Right atrium auricular region (tissue), 2 donors: ENCODE data around the gene CCNH. TPM values are rescaled to one million over a fixed set of nuclear protein-coding genes. Genes with fewer than 3 reads are reported as not detected.

ENCODE experiments used
- DNase-seq: peaks from one replicate; pipeline ENCODE4 v3.0.0-alpha.2; 2019; ENCODE audit warnings: low spot score
- H3K27ac ChIP-seq, 2 donors: fragments of 200-600 bp; sonication (generic); 1 replicate in 1 of 2; 2 replicates in 1 of 2; pipeline ENCODE4 v1.5.1; 2016 to 2019
- H3K27me3 ChIP-seq, 2 donors: fragments of 200-600 bp; sonication (generic); one replicate each; pipeline versions ENCODE4 v1.5.1 to v1.6.0; 2017 to 2019
- H3K36me3 ChIP-seq: fragments of 200-600 bp; sonication (generic); one replicate; pipeline ENCODE4 v1.5.1; 2016
- H3K4me1 ChIP-seq, 2 donors: fragments of 200-600 bp; sonication (generic); one replicate each; pipeline versions ENCODE4 v1.5.1 to v1.6.0; 2017 to 2019
- H3K4me3 ChIP-seq, 2 donors: fragments of 200-600 bp; sonication (generic); 1 replicate in 1 of 2; 2 replicates in 1 of 2; pipeline ENCODE4 v1.5.1; 2017 to 2019; ENCODE audit warnings: mild to moderate bottlenecking in 1 of 2, moderate library complexity in 1 of 2
- H3K9me3 ChIP-seq, 2 donors: fragments of 200-600 bp; sonication (generic); one replicate each; pipeline ENCODE4 v1.5.1; 2019
- total RNA-seq, 2 donors: library from RNA; depleted of rRNA; stranded (reverse); fragments of >200 nt; gene quantifications; one replicate each; pipeline ENCODE4 v1.1.0, GENCODE V29; 2016
- TF ChIP-seq, protein P1 (sequence below), 2 donors: fragments of 200-600 bp; sonication (generic); IDR thresholded peaks; one replicate each; pipeline ENCODE4 v1.5.1; 2019; ENCODE audit warnings: antibody characterized with exemption in 2 of 2

The CCNH gene
- total RNA-seq, 2 donors from 2014 or later, result 37.9 to 55.6 TPM

DNA sequence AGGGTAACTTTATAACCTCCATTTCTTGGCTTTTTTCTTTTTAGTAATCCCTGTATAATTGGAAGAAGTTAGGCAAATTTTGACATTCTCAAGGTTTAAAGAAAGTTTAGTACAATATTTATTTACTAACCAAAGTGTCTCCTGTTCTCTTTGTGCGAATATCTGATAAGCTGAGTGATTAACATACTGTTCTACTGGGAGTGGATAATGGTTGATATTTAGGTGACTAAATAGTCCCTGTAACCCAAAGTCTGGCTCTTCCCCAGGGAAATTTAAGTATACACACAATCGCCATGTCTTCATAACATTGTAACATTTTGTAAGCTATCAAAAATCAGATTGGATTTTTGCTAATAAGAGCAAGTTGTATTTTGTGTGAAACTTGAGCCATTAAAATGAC lies 40.0 kb downstream of the CCNH start:
- peak overlapping the region in 1 of 2 donors; percentile 32 for H3K27ac ChIP-seq

DNA sequence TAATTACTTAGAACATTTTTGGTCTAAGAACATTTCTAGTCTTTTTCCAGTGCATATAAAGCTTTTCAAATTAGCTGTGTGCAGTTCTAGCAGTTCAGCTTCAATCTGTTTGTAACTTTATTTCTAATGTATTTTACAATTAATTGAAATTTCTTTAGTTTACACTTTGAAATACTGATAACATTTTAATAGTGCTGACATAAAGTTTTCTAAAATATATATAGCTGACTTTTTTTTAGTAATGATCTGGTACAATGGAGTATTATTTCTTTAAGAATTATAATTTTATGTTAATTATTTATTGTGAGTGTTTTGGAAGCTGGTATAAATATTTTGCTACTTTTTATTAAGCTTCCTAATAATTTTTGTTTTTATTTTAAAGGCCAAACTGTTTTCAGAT lies 43.3 kb downstream of the CCNH start:
- Histone ChIP-seq H3K4me1 (peaks cover 0 to 3% of the 10 kb centered on the region in 2 donors), H3K9me3 (no peaks in the 10 kb centered on the region), H3K4me3 (no peak overlapping the region), H3K27ac (peak overlapping the region in 1 of 2 donors; percentile 61), H3K36me3 (peaks cover 15% of the 10 kb centered on the region), H3K27me3 (no peaks in the 10 kb centered on the region)
- no peak for DNase-seq
- TF ChIP-seq, protein P1, sequence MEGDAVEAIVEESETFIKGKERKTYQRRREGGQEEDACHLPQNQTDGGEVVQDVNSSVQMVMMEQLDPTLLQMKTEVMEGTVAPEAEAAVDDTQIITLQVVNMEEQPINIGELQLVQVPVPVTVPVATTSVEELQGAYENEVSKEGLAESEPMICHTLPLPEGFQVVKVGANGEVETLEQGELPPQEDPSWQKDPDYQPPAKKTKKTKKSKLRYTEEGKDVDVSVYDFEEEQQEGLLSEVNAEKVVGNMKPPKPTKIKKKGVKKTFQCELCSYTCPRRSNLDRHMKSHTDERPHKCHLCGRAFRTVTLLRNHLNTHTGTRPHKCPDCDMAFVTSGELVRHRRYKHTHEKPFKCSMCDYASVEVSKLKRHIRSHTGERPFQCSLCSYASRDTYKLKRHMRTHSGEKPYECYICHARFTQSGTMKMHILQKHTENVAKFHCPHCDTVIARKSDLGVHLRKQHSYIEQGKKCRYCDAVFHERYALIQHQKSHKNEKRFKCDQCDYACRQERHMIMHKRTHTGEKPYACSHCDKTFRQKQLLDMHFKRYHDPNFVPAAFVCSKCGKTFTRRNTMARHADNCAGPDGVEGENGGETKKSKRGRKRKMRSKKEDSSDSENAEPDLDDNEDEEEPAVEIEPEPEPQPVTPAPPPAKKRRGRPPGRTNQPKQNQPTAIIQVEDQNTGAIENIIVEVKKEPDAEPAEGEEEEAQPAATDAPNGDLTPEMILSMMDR (IDR thresholded peaks at IDR 0.05), result no peak

More for the DNA sequence above, 40.0 kb downstream of the CCNH start:
- Histone ChIP-seq H3K4me1 (peaks cover 0 to 3% of the 10 kb centered on the region in 2 donors), H3K4me3 (no peak overlapping the region), H3K27me3 (no peaks in the 10 kb centered on the region), H3K9me3 (no peaks in the 10 kb centered on the region), H3K36me3 (peaks cover 32% of the 10 kb centered on the region)
- no peak for DNase-seq
- TF ChIP-seq, protein P1 (IDR thresholded peaks at IDR 0.05), result no peak

DNA sequence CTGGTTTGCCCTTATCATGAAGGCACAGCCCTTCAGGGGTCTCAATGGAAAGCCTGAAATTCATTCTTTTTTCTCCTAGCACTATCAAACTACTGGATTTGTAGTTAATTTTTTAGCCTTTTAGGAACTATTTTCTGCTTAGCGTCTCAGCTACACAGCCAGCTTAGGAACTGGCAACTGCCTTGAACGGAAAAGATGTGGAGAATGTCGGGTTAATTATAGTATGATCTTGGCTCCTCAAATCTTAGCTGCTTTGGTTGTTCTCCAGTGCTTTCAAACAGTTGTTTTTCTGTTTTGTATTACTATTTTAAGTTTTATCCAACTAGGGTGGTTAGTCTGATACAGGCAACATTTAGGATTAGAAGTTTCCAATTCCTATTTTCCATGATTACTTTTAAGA lies 44.1 kb downstream of the CCNH start:
- TF ChIP-seq, protein P1 (IDR thresholded peaks at IDR 0.05), result no peak
- peak overlapping the region in 1 of 2 donors; percentile 61 for H3K27ac ChIP-seq
- DNase-seq, result no peak
- no peaks in the 10 kb centered on the region for H3K27me3 ChIP-seq
- peaks cover 15% of the 10 kb centered on the region for H3K36me3 ChIP-seq
- peaks cover 0 to 3% of the 10 kb centered on the region in 2 donors for H3K4me1 ChIP-seq
- H3K4me3 ChIP-seq, result no peak overlapping the region
- no peaks in the 10 kb centered on the region for H3K9me3 ChIP-seq

DNA sequence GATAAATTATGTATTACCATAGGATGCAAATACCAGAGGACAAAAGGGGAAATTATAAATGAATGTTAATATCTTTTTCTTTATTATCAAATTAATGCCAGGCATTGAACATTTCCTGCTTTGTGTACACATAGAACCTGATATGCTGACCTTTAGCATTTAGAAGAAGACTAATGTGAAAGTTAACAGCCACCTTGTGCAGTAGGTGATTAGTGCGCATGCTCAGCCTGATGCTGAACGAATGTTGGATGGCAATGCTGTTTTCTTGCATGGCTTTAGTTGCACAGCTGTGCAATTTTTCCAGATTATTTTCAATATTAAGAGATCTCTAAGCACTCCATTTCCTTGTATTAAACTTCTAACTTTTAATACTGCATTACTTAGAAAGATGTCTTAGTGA lies 45.5 kb downstream of the CCNH start:
- Histone ChIP-seq H3K4me1 (peaks cover 0 to 3% of the 10 kb centered on the region in 2 donors), H3K9me3 (no peaks in the 10 kb centered on the region), H3K27me3 (no peaks in the 10 kb centered on the region), H3K4me3 (no peak overlapping the region), H3K27ac (no peak overlapping the region), H3K36me3 (peaks cover 11% of the 10 kb centered on the region)
- DNase-seq, result no peak
- TF ChIP-seq, protein P1 (IDR thresholded peaks at IDR 0.05), result no peak

DNA sequence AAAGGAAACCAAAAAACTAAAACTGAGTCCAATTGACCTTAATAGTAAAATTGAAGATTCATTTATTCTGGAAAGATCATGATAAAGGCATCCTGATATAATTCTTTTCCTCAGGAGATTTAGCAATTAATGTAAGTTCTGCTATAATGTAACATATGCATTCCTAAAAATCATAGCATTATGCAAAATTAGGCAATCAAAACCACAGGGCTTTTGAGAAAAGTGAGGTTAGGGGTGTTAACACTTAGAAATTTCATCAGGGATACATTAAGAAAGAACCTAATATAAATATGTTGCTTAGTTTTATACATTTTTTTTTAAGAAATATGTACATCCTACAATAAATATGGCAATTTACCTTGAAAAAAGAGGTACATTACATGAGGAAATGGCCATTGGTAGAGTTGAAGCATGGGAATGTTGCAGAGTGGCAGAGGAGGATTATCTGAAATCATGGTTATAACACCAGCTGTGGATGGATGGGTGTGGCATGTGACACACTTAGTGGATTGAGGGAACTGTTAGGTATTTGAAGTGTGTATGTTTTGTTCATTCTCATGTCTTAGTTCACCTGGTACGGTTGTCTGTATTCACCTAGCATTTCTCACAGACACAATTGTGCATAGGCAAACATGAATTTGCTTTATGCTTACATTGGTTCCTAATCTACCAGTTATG lies 51.1 kb downstream of the CCNH start:
- H3K36me3 ChIP-seq, result peaks cover 16% of the 10 kb centered on the region
- TF ChIP-seq, protein P1 (IDR thresholded peaks at IDR 0.05), result no peak

DNA sequence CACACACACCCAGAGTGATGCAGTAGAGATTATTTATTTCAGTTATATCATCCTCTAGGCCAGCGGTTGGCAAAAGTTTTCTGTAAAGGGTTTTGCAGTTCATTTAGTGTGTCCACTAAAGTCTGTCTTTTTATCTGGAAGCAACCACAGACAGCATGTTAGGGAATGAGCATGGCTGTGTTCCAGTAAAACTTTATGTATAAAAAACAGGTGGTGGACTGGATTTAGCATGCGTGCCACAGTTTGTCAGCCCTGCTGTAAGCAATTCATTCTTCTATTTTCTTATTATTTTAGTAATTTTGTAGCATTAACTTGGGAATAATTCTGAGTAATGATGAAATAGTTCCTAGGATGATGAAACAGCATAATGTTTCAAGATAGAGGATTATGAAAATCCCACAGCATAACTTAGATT lies 51.7 kb downstream of the CCNH start:
- TF ChIP-seq, protein P1 (IDR thresholded peaks at IDR 0.05), result no peak
- H3K36me3 ChIP-seq, result peaks cover 18% of the 10 kb centered on the region

More for the DNA sequence above, 51.1 kb downstream of the CCNH start:
- Histone ChIP-seq H3K4me1 (no peaks in the 10 kb centered on the region), H3K9me3 (no peaks in the 10 kb centered on the region), H3K27me3 (no peaks in the 10 kb centered on the region), H3K4me3 (no peak overlapping the region), H3K27ac (no peak overlapping the region)
- no peak for DNase-seq

More for the DNA sequence above, 51.7 kb downstream of the CCNH start:
- DNase-seq, result no peak
- H3K4me3 ChIP-seq, result no peak overlapping the region
- H3K27ac ChIP-seq, result no peak overlapping the region
- no peaks in the 10 kb centered on the region for H3K9me3 ChIP-seq
- H3K27me3 ChIP-seq, result no peaks in the 10 kb centered on the region
- no peaks in the 10 kb centered on the region for H3K4me1 ChIP-seq
